ENCODE results near the gene CHKA. TPM values are rescaled to one million over a fixed set of nuclear protein-coding genes. Genes with fewer than 3 reads are reported as not detected.

CHKA gene
- total and polyA plus RNA-seq, 8 donors = 17.4 to 110 (median 31.6) TPM

DNA sequence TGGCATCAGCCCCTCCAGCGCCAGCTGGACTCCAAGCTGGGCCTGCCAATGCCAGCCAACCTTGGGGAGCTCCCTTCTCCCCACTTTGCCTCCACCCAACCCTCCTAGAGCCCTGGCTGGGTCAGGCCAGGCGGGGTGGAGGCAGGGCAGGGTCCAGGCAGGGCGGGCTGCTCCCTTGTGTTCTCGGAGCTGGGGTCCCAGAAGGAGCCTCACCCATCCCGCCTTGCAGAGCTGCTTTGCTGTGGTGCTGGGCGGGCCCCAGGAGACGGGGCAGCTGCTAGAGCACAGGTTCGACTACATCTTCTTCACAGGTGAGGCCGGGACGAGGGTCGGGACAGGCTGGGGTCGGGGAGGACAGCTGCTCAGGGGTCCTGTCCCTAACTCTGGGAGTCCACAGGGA, 101.7 kb downstream of the CHKA start:
- FAIRE-seq = no peak
- H3K27me3 ChIP-seq = no peaks in the 10 kb centered on the region
- no peak overlapping the region for H3K4me3 ChIP-seq
- 82 to 87% methylated on average over 12 of the region's 12 CpGs for WGBS, 2 donors
- no peaks in the 10 kb centered on the region for H3K4me1 ChIP-seq
- intact Hi-C loops (cut with DNase I) = no loop called here
- H3K27ac ChIP-seq = no peak overlapping the region
- peak in 2 of 6 donors; percentile 31 to 75 for DNase-seq
- TF ChIP-seq, protein P1, sequence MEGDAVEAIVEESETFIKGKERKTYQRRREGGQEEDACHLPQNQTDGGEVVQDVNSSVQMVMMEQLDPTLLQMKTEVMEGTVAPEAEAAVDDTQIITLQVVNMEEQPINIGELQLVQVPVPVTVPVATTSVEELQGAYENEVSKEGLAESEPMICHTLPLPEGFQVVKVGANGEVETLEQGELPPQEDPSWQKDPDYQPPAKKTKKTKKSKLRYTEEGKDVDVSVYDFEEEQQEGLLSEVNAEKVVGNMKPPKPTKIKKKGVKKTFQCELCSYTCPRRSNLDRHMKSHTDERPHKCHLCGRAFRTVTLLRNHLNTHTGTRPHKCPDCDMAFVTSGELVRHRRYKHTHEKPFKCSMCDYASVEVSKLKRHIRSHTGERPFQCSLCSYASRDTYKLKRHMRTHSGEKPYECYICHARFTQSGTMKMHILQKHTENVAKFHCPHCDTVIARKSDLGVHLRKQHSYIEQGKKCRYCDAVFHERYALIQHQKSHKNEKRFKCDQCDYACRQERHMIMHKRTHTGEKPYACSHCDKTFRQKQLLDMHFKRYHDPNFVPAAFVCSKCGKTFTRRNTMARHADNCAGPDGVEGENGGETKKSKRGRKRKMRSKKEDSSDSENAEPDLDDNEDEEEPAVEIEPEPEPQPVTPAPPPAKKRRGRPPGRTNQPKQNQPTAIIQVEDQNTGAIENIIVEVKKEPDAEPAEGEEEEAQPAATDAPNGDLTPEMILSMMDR (IDR thresholded peaks at IDR 0.05) = no peak
- no peaks in the 10 kb centered on the region for H3K9me3 ChIP-seq
- no peaks in the 10 kb centered on the region for H3K36me3 ChIP-seq
- no peak for ATAC-seq

DNA sequence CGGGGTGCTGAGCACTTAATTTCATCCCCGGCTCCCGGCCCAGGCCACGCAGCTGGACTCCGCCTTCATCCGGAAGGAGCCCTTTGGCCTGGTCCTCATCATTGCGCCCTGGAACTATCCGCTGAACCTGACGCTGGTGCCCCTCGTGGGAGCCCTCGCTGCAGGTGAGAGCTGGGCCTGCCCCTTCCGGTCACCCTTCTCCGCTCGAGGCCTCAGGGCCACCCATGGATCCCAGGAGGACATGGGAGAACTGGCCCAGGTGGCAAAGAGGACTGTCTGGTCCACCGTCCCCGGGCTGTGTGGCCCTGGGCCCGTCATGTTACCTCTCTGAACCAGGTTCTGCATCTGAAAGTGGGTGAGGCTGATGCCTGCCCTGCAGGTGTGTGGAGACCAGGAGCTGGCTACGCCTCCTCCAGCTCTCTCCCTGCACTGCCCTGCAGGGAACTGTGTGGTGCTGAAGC, 102.4 kb downstream of the CHKA start:
- intact Hi-C loops (cut with DNase I) = no loop called here
- TF ChIP-seq, protein P1 (IDR thresholded peaks at IDR 0.05) = no peak
- Histone ChIP-seq H3K36me3 (no peaks in the 10 kb centered on the region), H3K4me3 (no peak overlapping the region), H3K4me1 (no peaks in the 10 kb centered on the region), H3K9me3 (no peaks in the 10 kb centered on the region), H3K27me3 (no peaks in the 10 kb centered on the region), H3K27ac (no peak overlapping the region)
- peak in 1 of 6 donors; percentile 63 for DNase-seq
- ATAC-seq = no peak
- 90 to 96% methylated on average over 18 of the region's 18 CpGs for WGBS, 2 donors
- no peak for FAIRE-seq

DNA sequence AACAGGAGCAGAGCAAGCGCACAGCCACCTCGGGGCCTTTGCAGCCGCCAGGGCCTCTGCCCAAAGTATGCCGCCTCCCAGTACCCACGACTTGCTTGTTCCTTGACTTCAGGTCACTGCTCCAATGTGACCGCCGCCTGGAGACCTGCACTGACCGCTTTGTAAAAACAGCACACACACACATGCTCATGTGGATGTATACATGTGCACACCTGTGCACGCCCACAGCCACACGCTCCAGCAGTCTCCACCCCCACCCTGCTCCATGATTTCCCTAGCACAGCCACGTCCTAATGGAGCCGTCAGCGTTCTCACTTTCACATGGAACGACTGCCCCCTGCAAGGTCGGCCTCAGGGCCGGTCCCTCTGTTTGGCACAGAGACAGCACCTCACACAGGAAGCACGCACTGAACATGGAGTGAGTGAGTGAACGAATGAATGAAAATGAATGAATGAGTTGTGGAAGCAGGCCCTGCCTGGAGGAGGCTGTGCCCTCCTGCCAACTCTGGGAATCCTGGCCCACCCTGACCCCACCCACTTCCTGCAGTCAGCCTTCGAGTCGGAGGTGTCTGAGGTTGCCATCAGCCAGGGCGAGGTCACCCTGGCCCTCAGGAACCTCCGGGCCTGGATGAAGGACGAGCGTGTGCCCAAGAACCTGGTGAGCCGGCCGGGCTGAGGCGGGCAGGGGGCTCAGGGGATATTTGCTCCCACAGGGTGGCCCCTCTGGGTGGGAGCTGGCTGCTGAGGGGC, 103.0 kb downstream of the CHKA start:
- Histone ChIP-seq H3K27ac (peak overlapping the region in 1 of 4 donors; percentile 24), H3K9me3 (no peaks in the 10 kb centered on the region), H3K4me1 (no peaks in the 10 kb centered on the region), H3K4me3 (no peak overlapping the region), H3K27me3 (no peaks in the 10 kb centered on the region), H3K36me3 (no peaks in the 10 kb centered on the region)
- ATAC-seq (no peak), FAIRE-seq (no peak), DNase-seq (peak in 3 of 6 donors; percentile 16 to 49 (median 19))
- WGBS, 2 donors = 75 to 81% methylated on average over 27 of the region's 27 CpGs
- intact Hi-C loops (cut with DNase I) = no loop called here
- TF ChIP-seq, protein P1 (IDR thresholded peaks at IDR 0.05) = no peak

DNA sequence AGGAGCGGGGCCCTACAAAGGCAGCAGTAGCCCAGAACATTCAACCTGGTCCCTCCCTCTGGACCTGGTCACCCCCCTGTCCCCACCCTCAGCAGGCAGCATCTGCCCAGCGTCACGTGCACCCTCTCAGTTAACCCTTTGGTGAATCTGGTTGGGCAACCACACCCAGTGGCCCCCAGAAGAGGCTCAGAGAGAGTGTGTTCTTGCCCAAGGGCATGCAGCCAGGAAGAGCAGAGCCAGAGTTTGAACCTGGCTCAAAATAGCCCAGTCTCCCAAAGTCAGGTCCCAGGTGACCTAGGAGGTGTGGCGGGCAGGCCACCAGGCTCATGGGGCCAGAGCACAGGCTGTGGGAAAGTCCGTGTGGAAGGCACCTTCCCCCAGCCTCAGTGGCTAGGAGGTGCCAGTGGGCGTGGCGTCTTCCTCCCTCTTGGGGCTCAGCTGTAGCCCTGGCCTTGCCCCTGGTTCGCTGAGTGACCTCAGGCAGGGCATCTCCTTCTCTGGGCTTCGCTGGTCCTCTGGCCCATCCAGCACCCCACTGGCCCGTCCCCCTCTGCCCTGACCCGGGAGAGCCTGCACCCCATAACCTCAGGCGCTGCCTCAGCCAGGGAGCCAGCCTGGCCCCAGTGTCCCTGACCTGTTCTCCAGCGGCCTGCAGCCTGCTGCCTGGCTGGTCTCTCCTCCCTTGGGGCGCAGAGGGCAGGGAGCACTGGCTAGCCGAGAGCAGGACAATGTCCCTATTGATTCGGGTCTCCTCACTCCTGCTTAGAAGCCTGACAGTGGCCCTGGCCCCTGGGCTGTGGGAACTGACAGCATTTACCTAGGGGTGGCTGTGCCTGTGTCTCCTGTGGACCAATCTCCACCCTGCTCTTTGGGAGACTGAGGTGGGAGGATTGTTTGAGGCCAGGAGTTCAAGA, 104.0 kb downstream of the CHKA start:
- peak overlapping the region in 3 of 4 donors; percentile 1 to 24 (median 22) for H3K27ac ChIP-seq
- H3K9me3 ChIP-seq = no peaks in the 10 kb centered on the region
- DNase-seq = peak in 3 of 6 donors; percentile 17 to 69 (median 40)
- ATAC-seq = no peak
- H3K4me1 ChIP-seq = no peaks in the 10 kb centered on the region
- no peaks in the 10 kb centered on the region for H3K36me3 ChIP-seq
- TF ChIP-seq, protein P1 (IDR thresholded peaks at IDR 0.05) = no peak
- intact Hi-C loops (cut with DNase I) = no loop called here
- WGBS, 2 donors = 63 to 64% methylated on average over 16 of the region's 16 CpGs
- no peak for FAIRE-seq
- H3K4me3 ChIP-seq = no peak overlapping the region
- H3K27me3 ChIP-seq = no peaks in the 10 kb centered on the region
